Gastrocnemius medialis (tissue), 4 donors: ENCODE data around the gene AGFG2.

Experiments used
- POLR2A ChIP-seq, 2 donors: fragments of 450-650 bp; IDR thresholded peaks; one replicate each; pipeline ENCODE4 v1.6.1; 2017; ENCODE audit warnings: antibody characterized with exemption in 2 of 2, mild to moderate bottlenecking in 2 of 2, moderate library complexity in 2 of 2
- TF ChIP-seq, protein P1 (sequence below), 5 experiments: fragments of 450-650 bp in 3 of 5; fragments of 200-600 bp in 2 of 5; sonication (generic) in 2 of 5; IDR thresholded peaks in 4 of 5; conservative IDR thresholded peaks in 1 of 5; 1 replicate in 4 of 5; 2 replicates in 1 of 5; pipeline ENCODE4 v1.5.1; 2016 to 2019; ENCODE audit warnings: antibody characterized with exemption in 5 of 5, mild to moderate bottlenecking in 3 of 5, moderate library complexity in 3 of 5

DNA sequence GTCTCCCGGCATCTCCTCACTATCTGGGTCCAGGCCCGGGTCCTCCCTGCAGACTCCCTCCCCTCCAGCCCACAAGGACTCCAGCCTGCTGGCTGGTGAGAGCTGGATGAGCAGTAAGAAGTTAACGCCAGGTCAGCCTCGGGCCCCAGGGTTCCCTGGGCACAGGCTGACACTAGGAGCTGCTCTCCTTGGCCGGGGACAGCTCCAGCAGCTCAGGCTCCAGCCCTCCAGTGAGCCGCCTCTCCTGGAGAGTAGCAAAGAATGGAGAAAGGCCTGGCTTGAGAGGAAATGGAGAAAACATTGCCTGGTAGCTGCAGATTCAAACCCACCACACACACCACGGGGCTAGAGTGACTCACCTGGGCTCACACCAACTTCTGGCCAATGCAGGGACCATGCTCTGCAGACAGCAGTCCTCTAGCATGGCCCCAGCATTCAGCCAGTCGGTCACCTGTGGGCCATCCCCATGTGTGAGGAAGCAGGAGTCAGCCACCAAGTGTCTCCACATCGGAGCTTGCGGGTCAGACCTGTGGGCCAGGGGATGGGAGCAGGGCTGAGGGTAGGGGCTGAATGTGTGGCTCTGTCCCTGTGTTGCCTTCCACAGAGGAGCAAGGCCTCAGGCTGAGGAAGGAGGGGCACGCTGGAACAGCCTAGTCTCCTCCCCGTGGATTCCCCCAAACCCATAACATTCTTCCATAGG lies 28.2 kb downstream of the AGFG2 start:
- TF ChIP-seq, protein P1, sequence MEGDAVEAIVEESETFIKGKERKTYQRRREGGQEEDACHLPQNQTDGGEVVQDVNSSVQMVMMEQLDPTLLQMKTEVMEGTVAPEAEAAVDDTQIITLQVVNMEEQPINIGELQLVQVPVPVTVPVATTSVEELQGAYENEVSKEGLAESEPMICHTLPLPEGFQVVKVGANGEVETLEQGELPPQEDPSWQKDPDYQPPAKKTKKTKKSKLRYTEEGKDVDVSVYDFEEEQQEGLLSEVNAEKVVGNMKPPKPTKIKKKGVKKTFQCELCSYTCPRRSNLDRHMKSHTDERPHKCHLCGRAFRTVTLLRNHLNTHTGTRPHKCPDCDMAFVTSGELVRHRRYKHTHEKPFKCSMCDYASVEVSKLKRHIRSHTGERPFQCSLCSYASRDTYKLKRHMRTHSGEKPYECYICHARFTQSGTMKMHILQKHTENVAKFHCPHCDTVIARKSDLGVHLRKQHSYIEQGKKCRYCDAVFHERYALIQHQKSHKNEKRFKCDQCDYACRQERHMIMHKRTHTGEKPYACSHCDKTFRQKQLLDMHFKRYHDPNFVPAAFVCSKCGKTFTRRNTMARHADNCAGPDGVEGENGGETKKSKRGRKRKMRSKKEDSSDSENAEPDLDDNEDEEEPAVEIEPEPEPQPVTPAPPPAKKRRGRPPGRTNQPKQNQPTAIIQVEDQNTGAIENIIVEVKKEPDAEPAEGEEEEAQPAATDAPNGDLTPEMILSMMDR (IDR thresholded peaks at IDR 0.05 in 4 of 5, conservative IDR thresholded peaks at IDR 0.05 in 1 of 5) = no peak
- no peak for TF ChIP-seq POLR2A (IDR thresholded peaks at IDR 0.05)
